A549 (cell line): Measurements from ENCODE around the gene TSPAN19.

ENCODE experiments used
- RFX5 ChIP-seq: fragments of 450-650 bp; IDR thresholded peaks from 2 replicates; pipeline ENCODE4 v1.7.1; 2014; ENCODE audit warnings: antibody characterized with exemption, mild to moderate bottlenecking, moderate library complexity
- TF ChIP-seq, protein P1 (sequence below): fragments of >200 bp; sonication (Bioruptor Twin); formaldehyde crosslinking; IDR thresholded peaks from 3 replicates; pipeline ENCODE4 v1.5.1; 2016

DNA sequence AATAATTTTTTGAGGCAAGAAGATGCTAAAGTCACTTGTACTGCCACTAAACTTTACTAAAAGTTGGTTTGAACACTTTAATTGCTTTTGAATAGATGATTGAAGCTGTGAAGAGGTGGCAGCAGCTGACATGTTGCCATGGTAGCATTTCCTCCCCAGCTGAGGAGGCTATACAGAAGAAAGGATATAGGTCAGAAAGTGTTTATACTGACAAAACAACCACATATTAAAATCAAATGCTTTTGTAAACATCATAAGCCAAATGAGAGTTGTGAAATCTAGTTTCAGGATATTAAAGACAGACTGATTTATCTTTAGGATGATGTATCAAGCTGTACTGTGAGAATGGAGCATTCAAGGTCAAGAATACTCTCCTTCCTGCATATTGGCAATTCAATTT is 41.7 kb downstream of the TSPAN19 start:
- no peak for TF ChIP-seq RFX5
- TF ChIP-seq, protein P1, sequence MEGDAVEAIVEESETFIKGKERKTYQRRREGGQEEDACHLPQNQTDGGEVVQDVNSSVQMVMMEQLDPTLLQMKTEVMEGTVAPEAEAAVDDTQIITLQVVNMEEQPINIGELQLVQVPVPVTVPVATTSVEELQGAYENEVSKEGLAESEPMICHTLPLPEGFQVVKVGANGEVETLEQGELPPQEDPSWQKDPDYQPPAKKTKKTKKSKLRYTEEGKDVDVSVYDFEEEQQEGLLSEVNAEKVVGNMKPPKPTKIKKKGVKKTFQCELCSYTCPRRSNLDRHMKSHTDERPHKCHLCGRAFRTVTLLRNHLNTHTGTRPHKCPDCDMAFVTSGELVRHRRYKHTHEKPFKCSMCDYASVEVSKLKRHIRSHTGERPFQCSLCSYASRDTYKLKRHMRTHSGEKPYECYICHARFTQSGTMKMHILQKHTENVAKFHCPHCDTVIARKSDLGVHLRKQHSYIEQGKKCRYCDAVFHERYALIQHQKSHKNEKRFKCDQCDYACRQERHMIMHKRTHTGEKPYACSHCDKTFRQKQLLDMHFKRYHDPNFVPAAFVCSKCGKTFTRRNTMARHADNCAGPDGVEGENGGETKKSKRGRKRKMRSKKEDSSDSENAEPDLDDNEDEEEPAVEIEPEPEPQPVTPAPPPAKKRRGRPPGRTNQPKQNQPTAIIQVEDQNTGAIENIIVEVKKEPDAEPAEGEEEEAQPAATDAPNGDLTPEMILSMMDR = no peak
